Effector CD8-positive, alpha-beta T cell (primary cell): ENCODE measurements around the gene NSD1.

Experiments
- DNase-seq: peaks from one replicate; lab custom pipeline; 2025; lab: John Stamatoyannopoulos, UW

Gene NSD1

DNA sequence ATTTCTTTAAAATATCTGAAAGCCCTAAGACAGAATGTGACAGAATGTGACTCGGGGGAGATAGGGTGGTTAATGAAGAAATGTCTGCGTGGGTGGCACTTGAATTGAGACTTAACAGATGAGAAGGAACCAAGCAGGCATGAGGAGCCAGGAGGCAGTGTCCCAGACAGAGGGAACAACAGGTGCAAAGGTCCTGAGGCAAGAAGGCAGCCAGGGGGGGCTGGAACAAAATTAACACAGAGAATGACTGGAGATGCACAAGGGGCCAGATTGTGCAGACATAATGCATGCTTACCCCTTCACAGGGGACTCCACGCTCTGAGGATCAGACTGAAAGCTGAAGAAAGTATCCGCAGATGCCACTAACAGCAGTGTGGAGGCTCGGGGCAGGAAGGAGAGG lies 216.2 kb downstream of the NSD1 start:
- DNase-seq, result no peak
